Fibroblast of skin of abdomen (primary cell): ENCODE results near the gene ANGPT4.

Experiments
- DNase-seq: peaks from one replicate; pipeline ENCODE4 v3.0.0-alpha.2; 2013

ANGPT4 gene

GRCh38 chr20:822651-823573 is 93.2 kb downstream of the ANGPT4 start:
- no peak for DNase-seq

DNA sequence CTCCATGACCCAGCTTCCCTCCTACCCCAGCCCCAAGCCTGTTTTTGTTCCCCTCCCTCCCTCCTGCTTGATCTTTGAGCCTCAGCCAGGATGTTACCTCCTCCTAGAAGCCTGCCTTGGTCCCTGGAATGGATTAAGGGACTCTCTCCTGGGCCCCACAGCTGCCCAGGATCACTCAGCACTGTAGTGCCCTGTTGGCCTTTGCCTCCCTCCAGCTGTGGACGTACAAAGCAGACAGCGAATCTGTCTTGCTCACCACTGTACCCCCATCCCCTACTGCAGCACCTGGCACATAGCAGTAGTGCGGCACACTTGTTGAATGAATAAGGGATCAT is 94.4 kb downstream of the ANGPT4 start:
- DNase-seq, result no peak

DNA sequence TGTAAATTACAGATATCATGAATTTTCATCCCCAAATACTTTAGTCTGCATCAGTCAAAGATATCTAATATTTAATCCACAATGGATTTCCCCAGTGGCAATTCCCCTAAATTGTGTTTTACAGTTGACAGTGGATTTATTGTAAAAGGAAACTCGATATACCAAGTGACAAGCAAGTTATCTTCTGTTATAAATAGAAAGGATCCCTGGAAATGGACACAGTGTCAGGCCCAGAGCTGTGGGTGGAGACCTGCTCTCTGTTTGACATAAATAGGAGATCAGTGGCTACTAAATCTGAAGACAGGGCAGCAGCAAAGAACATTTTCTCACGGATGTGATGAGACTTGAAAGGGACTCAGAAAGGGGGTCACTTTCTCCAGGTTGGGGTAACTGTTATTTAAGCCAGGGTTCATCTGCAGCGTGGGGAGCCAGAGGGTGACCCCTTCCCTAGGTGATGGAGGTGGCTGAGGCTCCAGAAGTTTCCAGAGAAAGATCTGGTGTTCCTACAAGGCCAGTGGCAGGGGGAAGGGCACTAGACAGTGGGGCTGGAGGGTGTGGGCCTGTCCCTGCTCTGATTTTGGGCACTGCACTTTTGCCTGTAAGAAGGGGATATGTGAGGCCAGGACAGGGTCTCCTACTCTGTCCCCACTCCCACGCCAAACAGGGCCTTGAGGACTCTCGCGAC is 94.9 kb downstream of the ANGPT4 start:
- DNase-seq, result no peak

GRCh38 chr20:820323-820953 is 95.7 kb downstream of the ANGPT4 start:
- no peak for DNase-seq
